Mesenchymal stem cell (in vitro differentiated cells and primary cell): ENCODE measurements around the gene RGS7.

Experiments used
- DNase-seq: peaks from one replicate; pipeline ENCODE4 v3.0.0-alpha.2; 2013
- H2AFZ ChIP-seq: one replicate; pipeline ENCODE4 v1.6.1; 2013; ENCODE audit warnings: low read depth, mild to moderate bottlenecking, control low read depth, inconsistent platforms, low read length, moderate library complexity
- H2AK5ac ChIP-seq: 2 replicates; pipeline ENCODE4 v1.6.1; 2013; ENCODE audit warnings: low read length, moderate library complexity, mild to moderate bottlenecking, inconsistent platforms; ENCODE audit not compliant: severe bottlenecking
- H2BK120ac ChIP-seq: one replicate; pipeline ENCODE4 v1.6.1; 2013; ENCODE audit warnings: low read depth, mild to moderate bottlenecking, inconsistent platforms, low read length, moderate library complexity
- H2BK12ac ChIP-seq, 2 experiments: one replicate each; pipeline ENCODE4 v1.6.1; 2013; ENCODE audit warnings: inconsistent platforms in 2 of 2, low read length in 2 of 2, mild to moderate bottlenecking in 2 of 2, moderate library complexity in 2 of 2, control low read depth in 1 of 2
- H2BK15ac ChIP-seq: one replicate; pipeline ENCODE4 v1.6.1; 2013; ENCODE audit warnings: mild to moderate bottlenecking, low read depth, inconsistent platforms; ENCODE audit not compliant: poor library complexity, severe bottlenecking
- H2BK5ac ChIP-seq: 2 replicates; pipeline ENCODE4 v1.6.1; 2013; ENCODE audit warnings: low read depth, mild to moderate bottlenecking, low read length, control low read depth, inconsistent platforms; ENCODE audit not compliant: poor library complexity, severe bottlenecking
- H3K14ac ChIP-seq, 2 experiments: one replicate each; pipeline ENCODE4 v1.6.1; 2013; ENCODE audit warnings: inconsistent platforms in 2 of 2, low read length in 2 of 2, control low read depth in 1 of 2, mild to moderate bottlenecking in 1 of 2, moderate library complexity in 1 of 2
- H3K18ac ChIP-seq, 2 experiments: one replicate each; pipeline ENCODE4 v1.6.1; 2013; ENCODE audit warnings: inconsistent platforms in 2 of 2, low read length in 2 of 2, control low read depth in 1 of 2, low read depth in 1 of 2, mild to moderate bottlenecking in 1 of 2
- H3K23ac ChIP-seq, 2 experiments: one replicate each; pipeline ENCODE4 v1.6.1; 2013; ENCODE audit warnings: inconsistent platforms in 2 of 2, low read length in 2 of 2, mild to moderate bottlenecking in 2 of 2, moderate library complexity in 2 of 2, control low read depth in 1 of 2
- H3K27ac ChIP-seq: 2 replicates; pipeline ENCODE4 v1.5.1; 2013; ENCODE audit warnings: mild to moderate bottlenecking, moderate library complexity, low read length, control low read depth, inconsistent platforms; ENCODE audit not compliant: poor library complexity, severe bottlenecking
- H3K27me3 ChIP-seq, 2 experiments: 2 replicates each; pipeline versions ENCODE4 v1.6.1 to v1.7.0; 2013; ENCODE audit warnings: low read length in 2 of 2, mild to moderate bottlenecking in 2 of 2, moderate library complexity in 2 of 2, control low read depth in 1 of 2, inconsistent platforms in 1 of 2; ENCODE audit not compliant: control insufficient read depth in 1 of 2, insufficient read depth in 1 of 2
- H3K36me3 ChIP-seq, 2 experiments: 2 replicates each; pipeline versions ENCODE4 v1.6.1 to v1.7.0; 2013; ENCODE audit warnings: low read length in 2 of 2, control low read depth in 1 of 2, inconsistent platforms in 1 of 2, low read depth in 1 of 2, mild to moderate bottlenecking in 1 of 2; ENCODE audit not compliant: insufficient read depth in 2 of 2, control insufficient read depth in 1 of 2
- H3K4ac ChIP-seq, 2 experiments: one replicate each; pipeline ENCODE4 v1.6.1; 2013; ENCODE audit warnings: inconsistent platforms in 2 of 2, low read length in 2 of 2, mild to moderate bottlenecking in 2 of 2, moderate library complexity in 2 of 2, control low read depth in 1 of 2, low read depth in 1 of 2
- H3K4me1 ChIP-seq: 2 replicates; pipeline ENCODE4 v1.6.1; 2013; ENCODE audit warnings: low read depth, low read length, control low read depth; ENCODE audit not compliant: control insufficient read depth, insufficient read depth
- H3K4me2 ChIP-seq: 2 replicates; pipeline ENCODE4 v1.6.1; 2013; ENCODE audit warnings: low read length, mild to moderate bottlenecking, inconsistent platforms; ENCODE audit not compliant: poor library complexity, severe bottlenecking
- H3K4me3 ChIP-seq, 2 experiments: 2 replicates each; pipeline versions ENCODE4 v1.5.1 to v1.7.0; 2013; ENCODE audit warnings: low read length in 2 of 2, mild to moderate bottlenecking in 2 of 2, control low read depth in 1 of 2, low read depth in 1 of 2; ENCODE audit not compliant: insufficient read depth in 1 of 2
- H3K79me1 ChIP-seq: replicated peaks from 2 replicates; pipeline ENCODE4 v1.6.1; 2013; ENCODE audit warnings: mild to moderate bottlenecking, control low read depth, low read length, inconsistent platforms; ENCODE audit not compliant: poor library complexity, severe bottlenecking
- H3K9ac ChIP-seq: 2 replicates; pipeline ENCODE4 v1.7.0; 2013; ENCODE audit warnings: mild to moderate bottlenecking, low read length, moderate library complexity
- H3K9me3 ChIP-seq: 2 replicates; pipeline ENCODE4 v1.7.0; 2013; ENCODE audit warnings: mild to moderate bottlenecking, low read length; ENCODE audit not compliant: control insufficient read depth
- H4K8ac ChIP-seq: one replicate; pipeline ENCODE4 v1.6.1; 2013; ENCODE audit warnings: inconsistent platforms, mild to moderate bottlenecking, low read length, moderate library complexity
- H4K91ac ChIP-seq: one replicate; pipeline ENCODE4 v1.6.1; 2013; ENCODE audit warnings: mild to moderate bottlenecking, low read length, inconsistent platforms
- WGBS: methylation state at CpG from one replicate; pipeline ENCODE4 v1.1.7; 2013; ENCODE audit warnings: mixed read lengths; 5-methylcytosine and 5-hydroxymethylcytosine counted together

The RGS7 gene

DNA sequence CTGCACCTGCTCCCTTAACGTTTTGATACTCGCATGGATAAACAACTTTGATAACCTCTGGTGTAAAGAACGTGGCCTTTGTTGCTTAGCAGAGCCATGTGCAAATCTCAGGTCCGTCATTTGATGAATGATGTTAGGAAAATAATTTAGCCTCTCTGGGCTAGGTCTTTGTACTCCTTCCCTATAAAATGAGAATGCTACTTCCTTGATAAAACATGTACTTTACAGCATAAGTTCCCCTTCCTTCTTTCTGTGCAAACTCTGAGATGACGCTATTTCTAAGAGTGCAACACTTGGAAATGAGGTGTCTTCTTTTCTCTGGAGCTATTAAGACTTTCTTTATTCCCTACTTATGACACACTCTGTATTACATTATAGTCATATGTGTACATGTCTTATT is 243.4 kb downstream of the RGS7 start:
- 64% methylated on average over 4 of the region's 5 CpGs for WGBS

DNA sequence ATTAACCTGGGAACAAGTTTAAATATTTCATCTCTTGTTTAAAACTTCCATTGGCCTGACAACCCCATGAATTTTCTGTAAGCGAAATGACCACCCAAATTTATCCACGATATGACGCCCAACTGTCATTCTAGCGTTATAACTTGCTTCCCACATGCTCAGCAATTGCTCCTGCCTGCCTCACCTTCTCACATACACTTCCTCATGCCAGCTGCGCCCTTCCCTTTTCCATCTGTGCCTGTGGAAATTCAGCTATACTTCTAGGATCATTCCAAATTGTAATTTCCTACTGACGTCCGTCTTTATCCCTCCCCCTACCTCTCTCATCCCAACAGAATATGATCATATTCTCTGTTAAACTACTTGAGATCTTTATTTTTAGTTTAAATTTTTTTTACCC is 248.0 kb downstream of the RGS7 start:
- Histone ChIP-seq H3K23ac (no peak overlapping the region), H4K8ac (no peak overlapping the region), H2AK5ac (no peak overlapping the region), H3K4me1 (no peaks in the 10 kb centered on the region), H3K18ac (no peak overlapping the region), H3K9me3 (no peaks in the 10 kb centered on the region), H2BK15ac (no peak overlapping the region), H3K36me3 (no peaks in the 10 kb centered on the region), H2BK120ac (no peak overlapping the region), H3K4me2 (no peak overlapping the region), H3K4ac (no peak overlapping the region), H3K14ac (no peak overlapping the region), H2BK5ac (no peak overlapping the region), H2AFZ (no peak overlapping the region), H3K4me3 (no peak overlapping the region), H3K27me3 (no peaks in the 10 kb centered on the region), H3K27ac (no peak overlapping the region), H3K9ac (no peak overlapping the region), H2BK12ac (no peak overlapping the region), H4K91ac (no peak overlapping the region), H3K79me1 (no peaks in the 10 kb centered on the region)
- WGBS = 87% methylated on average over 5 of the region's 7 CpGs
- no peak for DNase-seq

More for the DNA sequence above, 243.4 kb downstream of the RGS7 start:
- Histone ChIP-seq H3K23ac (no peak overlapping the region), H3K18ac (no peak overlapping the region), H3K14ac (no peak overlapping the region), H3K4me3 (no peak overlapping the region), H2BK15ac (no peak overlapping the region), H2AFZ (no peak overlapping the region), H2AK5ac (no peak overlapping the region), H3K4me1 (no peaks in the 10 kb centered on the region), H3K79me1 (no peaks in the 10 kb centered on the region), H3K36me3 (no peaks in the 10 kb centered on the region), H4K91ac (no peak overlapping the region), H2BK5ac (no peak overlapping the region), H2BK12ac (no peak overlapping the region), H2BK120ac (no peak overlapping the region), H4K8ac (no peak overlapping the region), H3K9ac (no peak overlapping the region), H3K27ac (no peak overlapping the region), H3K9me3 (no peaks in the 10 kb centered on the region), H3K27me3 (no peaks in the 10 kb centered on the region), H3K4ac (no peak overlapping the region), H3K4me2 (no peak overlapping the region)
- DNase-seq = no peak

DNA sequence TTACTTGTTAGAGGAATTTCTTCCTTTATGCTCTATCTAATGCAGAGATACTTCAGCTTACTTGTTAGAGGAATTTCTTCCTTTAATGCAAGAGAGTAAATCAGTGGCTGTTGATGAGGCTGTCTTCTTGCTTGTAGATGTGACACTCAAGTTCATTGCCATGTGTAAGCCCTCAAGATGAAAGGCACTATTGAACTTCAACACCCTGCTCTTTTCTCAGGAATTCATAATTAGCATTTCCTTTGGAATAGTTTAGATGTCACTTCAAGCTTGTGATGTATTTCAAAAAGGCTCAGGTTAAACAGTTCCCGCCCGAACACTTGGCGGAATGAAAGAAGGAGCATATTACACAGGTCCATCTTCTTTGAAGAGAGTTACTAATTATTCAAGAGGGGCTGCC is 251.9 kb downstream of the RGS7 start:
- Histone ChIP-seq H2BK5ac (no peak overlapping the region), H3K9ac (no peak overlapping the region), H3K18ac (no peak overlapping the region), H2AK5ac (no peak overlapping the region), H2AFZ (no peak overlapping the region), H3K27me3 (no peaks in the 10 kb centered on the region), H2BK120ac (no peak overlapping the region), H3K4me2 (no peak overlapping the region), H3K4ac (no peak overlapping the region), H3K23ac (no peak overlapping the region), H3K4me1 (peaks cover 2% of the 10 kb centered on the region), H3K79me1 (no peaks in the 10 kb centered on the region), H2BK12ac (no peak overlapping the region), H3K9me3 (no peaks in the 10 kb centered on the region), H4K91ac (no peak overlapping the region), H3K36me3 (no peaks in the 10 kb centered on the region), H2BK15ac (no peak overlapping the region), H3K27ac (no peak overlapping the region), H3K14ac (no peak overlapping the region), H4K8ac (no peak overlapping the region), H3K4me3 (no peak overlapping the region)
- DNase-seq = no peak
- WGBS = 98% methylated on average over 3 of the region's 3 CpGs

DNA sequence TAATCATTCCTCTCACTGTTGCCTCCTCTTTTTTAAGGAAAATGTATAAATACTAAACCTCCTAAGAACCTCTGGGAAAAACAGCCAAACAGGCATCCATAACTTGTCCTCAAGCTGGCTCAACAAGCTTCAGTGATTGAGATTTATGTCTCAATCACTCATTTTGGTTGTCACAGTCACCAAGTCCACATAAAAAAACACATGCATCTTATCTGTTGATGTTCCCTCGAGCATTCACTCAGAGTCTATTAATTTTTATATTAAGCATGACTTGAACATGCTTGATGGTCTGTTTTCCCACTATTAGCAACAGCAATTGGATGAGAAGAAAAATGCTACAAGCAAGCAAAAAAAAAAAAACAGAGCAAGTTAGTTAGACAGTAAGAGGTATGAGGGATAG is 254.3 kb downstream of the RGS7 start:
- no peak overlapping the region for H3K4me2 ChIP-seq
- no peaks in the 10 kb centered on the region for H3K79me1 ChIP-seq
- no peak for DNase-seq
- no peak overlapping the region for H4K91ac ChIP-seq
- no peak overlapping the region for H2BK120ac ChIP-seq
- H3K23ac ChIP-seq = no peak overlapping the region
- H2BK12ac ChIP-seq = no peak overlapping the region
- peaks cover 2% of the 10 kb centered on the region for H3K4me1 ChIP-seq
- H3K4me3 ChIP-seq = no peak overlapping the region
- H2AK5ac ChIP-seq = no peak overlapping the region
- H2AFZ ChIP-seq = no peak overlapping the region
- no peak overlapping the region for H3K27ac ChIP-seq
- H2BK5ac ChIP-seq = no peak overlapping the region
- H4K8ac ChIP-seq = no peak overlapping the region
- no peak overlapping the region for H2BK15ac ChIP-seq
- no peak overlapping the region for H3K18ac ChIP-seq
- no peaks in the 10 kb centered on the region for H3K9me3 ChIP-seq
- WGBS = no CpG with 5 or more reads among the region's 1 CpG
- H3K9ac ChIP-seq = no peak overlapping the region
- H3K4ac ChIP-seq = no peak overlapping the region
- no peak overlapping the region for H3K14ac ChIP-seq
- H3K36me3 ChIP-seq = no peaks in the 10 kb centered on the region
- no peaks in the 10 kb centered on the region for H3K27me3 ChIP-seq
